Neuron (in vitro differentiated cells): ENCODE data around the gene LRRC71.

ENCODE experiments used
- H2AFZ ChIP-seq: one replicate; pipeline ENCODE4 v1.6.1; 2013; ENCODE audit warnings: low read depth, mild to moderate bottlenecking, inconsistent platforms, low read length, moderate library complexity
- H3K27me3 ChIP-seq: one replicate; pipeline ENCODE4 v1.6.1; 2013; ENCODE audit warnings: low read length; ENCODE audit not compliant: insufficient read depth
- H3K36me3 ChIP-seq: one replicate; pipeline ENCODE4 v1.6.1; 2013; ENCODE audit warnings: low read length; ENCODE audit not compliant: insufficient read depth
- H3K4me1 ChIP-seq: one replicate; pipeline ENCODE4 v1.6.1; 2013; ENCODE audit warnings: low read length; ENCODE audit not compliant: insufficient read depth
- H3K4me3 ChIP-seq: 2 replicates; pipeline ENCODE4 v1.5.1; 2013; ENCODE audit warnings: mild to moderate bottlenecking, low read length, moderate library complexity
- H3K9me3 ChIP-seq: one replicate; pipeline ENCODE4 v1.6.1; 2013; ENCODE audit warnings: low read length

The LRRC71 gene

DNA sequence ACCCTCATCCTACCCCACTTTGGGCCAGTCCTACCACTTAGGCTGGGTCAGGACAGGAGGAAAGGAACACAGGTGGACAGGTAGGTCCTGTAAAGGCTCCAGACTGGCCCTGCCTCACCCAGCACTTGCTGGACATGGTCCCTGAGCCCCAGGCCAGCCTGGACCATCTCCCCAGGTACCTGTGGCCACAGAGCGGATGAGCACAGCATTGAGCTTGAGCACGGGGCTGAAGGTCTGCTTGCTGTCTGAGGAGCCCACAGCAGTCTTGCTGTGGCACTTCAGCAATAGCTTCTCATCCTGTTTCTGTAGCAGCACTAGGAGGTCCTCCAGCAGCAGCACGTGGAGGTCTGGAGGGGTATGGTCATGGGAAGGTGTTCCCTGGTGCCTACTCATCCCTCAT lies 23.3 kb downstream of the LRRC71 start:
- Histone ChIP-seq H2AFZ (no peak overlapping the region), H3K27me3 (no peaks in the 10 kb centered on the region), H3K36me3 (peaks cover 95% of the 10 kb centered on the region), H3K4me3 (no peak overlapping the region), H3K9me3 (no peaks in the 10 kb centered on the region), H3K4me1 (no peaks in the 10 kb centered on the region)

DNA sequence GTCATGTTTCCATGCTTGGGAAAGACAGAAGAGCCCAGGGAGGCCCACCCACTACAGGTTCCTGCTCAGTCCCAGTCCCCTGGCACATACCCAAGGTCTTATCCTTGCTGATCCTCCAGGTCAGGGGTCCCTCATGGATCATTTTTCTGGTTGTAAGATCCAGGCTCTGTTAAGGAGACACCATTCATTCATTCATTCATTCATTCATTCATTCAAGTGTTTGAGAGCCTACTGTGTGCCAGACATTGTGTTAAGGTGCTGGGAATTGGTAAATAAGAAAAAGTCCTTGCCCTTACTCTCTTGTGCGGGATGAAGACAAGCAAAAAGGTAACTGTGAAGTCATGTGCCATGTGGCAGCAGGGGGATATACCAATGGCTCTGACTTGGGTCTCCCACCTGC lies 23.8 kb downstream of the LRRC71 start:
- Histone ChIP-seq H3K4me1 (no peaks in the 10 kb centered on the region), H3K36me3 (peaks cover 95% of the 10 kb centered on the region), H3K27me3 (no peaks in the 10 kb centered on the region), H2AFZ (no peak overlapping the region), H3K4me3 (no peak overlapping the region), H3K9me3 (no peaks in the 10 kb centered on the region)

DNA sequence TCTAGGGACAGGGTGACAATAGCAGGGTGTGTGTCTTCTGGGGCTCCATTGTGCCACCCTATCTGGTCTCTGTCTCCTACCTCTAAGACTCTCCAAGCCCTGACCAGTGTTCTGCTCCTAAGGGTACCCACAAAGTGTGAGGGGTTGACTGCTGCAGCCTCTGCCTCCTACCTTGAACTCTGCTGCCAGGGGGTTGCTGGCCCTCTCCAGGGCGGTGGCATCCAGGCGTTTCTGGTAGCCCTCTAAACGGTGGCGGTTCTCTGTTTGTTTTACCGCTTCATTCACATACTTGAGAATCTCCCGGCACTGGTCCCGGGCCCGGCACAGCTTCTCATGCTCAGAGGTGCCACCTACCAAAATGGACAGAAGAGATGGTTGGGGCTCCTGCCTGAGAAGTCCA lies 24.4 kb downstream of the LRRC71 start:
- peaks cover 95% of the 10 kb centered on the region for H3K36me3 ChIP-seq
- H3K9me3 ChIP-seq, result no peaks in the 10 kb centered on the region
- H3K4me1 ChIP-seq, result no peaks in the 10 kb centered on the region
- H2AFZ ChIP-seq, result no peak overlapping the region
- H3K4me3 ChIP-seq, result no peak overlapping the region
- no peaks in the 10 kb centered on the region for H3K27me3 ChIP-seq

DNA sequence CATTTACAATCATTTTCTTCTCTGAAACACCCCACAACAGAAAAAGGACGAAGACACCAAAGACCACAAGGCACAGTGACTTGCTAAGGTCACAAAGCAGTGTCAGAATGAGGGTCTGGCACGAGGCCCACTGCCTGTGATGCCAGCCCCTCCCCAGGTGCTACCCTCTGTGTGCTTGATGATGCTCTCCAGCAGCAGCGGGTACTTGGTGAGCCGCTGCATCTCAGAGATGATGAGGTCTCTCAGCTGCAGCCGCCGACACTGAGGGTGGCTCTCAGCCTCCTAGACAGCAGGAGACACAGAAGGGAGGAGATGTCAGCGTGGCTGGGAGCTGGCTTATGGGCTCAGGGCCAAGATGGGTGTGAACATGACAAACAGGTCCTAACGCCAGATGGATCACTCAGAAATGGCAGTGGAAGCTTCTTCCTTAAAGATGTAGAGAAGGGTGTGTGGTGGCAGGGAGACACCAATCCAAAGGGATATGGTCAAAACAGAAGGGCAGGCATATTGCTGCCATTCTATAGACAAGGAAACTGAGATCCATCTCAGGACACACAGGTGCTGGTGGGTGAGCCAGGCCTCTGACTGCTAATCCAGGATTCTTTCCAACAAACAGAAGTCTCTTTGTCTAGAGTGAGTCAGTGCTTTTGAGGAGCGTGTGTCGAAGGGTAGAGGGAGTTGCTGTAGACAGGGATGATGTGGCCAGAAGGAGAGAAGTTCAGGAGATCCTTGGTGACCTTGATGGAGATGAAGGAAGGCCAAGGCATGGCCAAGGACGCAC lies 25.6 kb downstream of the LRRC71 start:
- Histone ChIP-seq H3K27me3 (no peaks in the 10 kb centered on the region), H3K36me3 (peaks cover 95% of the 10 kb centered on the region), H3K4me1 (no peaks in the 10 kb centered on the region), H3K4me3 (no peak overlapping the region), H2AFZ (no peak overlapping the region), H3K9me3 (no peaks in the 10 kb centered on the region)

DNA sequence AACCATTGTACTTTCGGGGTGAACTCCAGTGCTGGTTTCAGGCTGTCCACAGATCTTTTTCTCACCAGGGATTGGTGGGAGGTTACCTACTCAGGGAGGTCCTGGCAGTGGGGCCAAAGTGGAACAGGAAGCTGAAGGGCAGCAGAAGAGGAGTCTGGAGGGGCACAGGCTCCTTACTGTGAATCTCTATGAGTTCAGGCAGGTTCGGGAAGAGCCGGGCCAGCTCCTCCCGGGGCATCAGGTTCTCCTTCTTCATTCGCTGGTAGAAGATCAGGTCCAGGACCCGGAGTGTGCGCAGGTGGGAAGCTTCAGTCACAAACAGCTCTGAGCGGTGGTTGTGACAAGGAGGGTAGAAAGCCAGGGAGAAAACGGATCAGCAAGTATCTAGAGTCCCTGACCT lies 26.7 kb downstream of the LRRC71 start:
- Histone ChIP-seq H2AFZ (no peak overlapping the region), H3K4me1 (no peaks in the 10 kb centered on the region), H3K27me3 (no peaks in the 10 kb centered on the region), H3K36me3 (peaks cover 93% of the 10 kb centered on the region), H3K9me3 (no peaks in the 10 kb centered on the region), H3K4me3 (no peak overlapping the region)

DNA sequence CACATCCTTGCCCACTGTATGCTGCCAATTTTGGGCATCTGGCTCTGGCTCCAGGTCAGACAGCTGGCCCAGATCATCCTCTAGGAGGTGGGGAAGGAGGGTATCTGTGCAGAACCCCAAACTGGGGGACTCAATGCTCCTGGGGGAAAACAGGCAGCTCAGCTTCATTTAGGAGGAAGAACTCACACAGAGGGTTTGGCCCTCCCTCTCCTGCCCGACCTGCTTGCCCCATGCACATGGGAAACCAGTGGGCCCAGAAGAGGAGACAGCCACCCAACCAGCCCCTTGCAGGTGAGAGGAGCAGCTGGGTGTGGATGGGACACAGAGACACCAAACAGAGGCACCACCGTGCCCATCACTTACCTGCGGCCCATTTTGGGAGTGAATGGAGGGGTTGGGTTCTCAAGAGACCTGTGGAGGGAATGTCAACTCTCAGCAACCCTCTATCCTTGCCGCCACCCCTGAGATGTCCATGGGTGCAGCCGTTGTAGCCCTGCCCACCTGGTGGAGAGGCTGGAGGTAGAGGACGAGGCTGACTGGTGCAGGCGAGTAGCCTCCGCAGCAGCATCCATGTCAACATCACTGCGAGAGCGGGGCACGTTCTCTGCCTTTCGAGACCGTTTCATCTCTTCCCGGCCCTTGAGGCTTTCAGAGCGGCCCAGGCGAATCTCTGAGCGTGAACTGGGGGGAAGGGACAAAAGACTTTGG lies 27.5 kb downstream of the LRRC71 start:
- no peak overlapping the region for H2AFZ ChIP-seq
- no peaks in the 10 kb centered on the region for H3K4me1 ChIP-seq
- no peaks in the 10 kb centered on the region for H3K9me3 ChIP-seq
- no peak overlapping the region for H3K4me3 ChIP-seq
- H3K27me3 ChIP-seq, result no peaks in the 10 kb centered on the region
- peaks cover 93% of the 10 kb centered on the region for H3K36me3 ChIP-seq

DNA sequence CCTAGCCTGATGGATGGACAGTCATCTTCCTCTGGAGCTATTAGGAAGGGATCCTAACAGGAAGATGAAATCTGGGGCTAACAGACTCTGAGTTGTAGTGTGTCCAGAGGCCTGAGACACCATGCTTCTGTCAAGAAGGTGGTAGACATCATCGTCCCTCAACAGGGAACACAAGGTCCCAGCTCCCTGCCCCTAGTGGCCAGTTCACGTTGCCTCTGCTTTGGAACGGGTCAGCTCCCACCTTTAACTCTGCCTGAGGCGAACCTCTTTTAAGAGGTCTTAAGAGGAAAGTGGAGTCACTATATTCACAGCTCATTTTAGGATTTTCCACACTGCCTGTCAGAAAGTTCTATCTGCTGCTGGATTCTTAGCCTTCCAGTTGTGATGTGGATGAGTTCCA lies 28.3 kb downstream of the LRRC71 start:
- no peaks in the 10 kb centered on the region for H3K9me3 ChIP-seq
- no peaks in the 10 kb centered on the region for H3K4me1 ChIP-seq
- H2AFZ ChIP-seq, result no peak overlapping the region
- H3K36me3 ChIP-seq, result peaks cover 93% of the 10 kb centered on the region
- no peak overlapping the region for H3K4me3 ChIP-seq
- no peaks in the 10 kb centered on the region for H3K27me3 ChIP-seq

DNA sequence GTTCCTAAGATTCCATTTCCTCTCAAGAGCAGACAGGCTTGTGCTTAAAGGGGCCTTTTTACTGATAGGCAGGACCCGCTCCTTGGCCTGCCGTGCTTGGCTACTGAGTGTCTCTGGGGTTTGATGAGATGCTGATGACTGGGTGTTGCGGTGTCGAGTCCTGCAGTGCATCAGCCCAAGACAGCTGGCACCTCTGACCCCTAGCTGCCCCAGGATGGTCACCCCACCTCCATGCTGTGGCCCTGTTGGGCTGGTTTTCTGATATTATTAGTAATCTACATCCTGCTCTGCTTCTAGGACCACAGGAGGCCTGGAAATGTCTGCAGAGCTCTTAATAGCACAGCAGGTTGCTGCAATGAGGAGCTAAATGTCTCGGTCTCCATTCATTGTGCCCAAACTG lies 28.7 kb downstream of the LRRC71 start:
- Histone ChIP-seq H3K9me3 (no peaks in the 10 kb centered on the region), H2AFZ (no peak overlapping the region), H3K4me3 (no peak overlapping the region), H3K4me1 (no peaks in the 10 kb centered on the region), H3K27me3 (no peaks in the 10 kb centered on the region), H3K36me3 (peaks cover 90% of the 10 kb centered on the region)

DNA sequence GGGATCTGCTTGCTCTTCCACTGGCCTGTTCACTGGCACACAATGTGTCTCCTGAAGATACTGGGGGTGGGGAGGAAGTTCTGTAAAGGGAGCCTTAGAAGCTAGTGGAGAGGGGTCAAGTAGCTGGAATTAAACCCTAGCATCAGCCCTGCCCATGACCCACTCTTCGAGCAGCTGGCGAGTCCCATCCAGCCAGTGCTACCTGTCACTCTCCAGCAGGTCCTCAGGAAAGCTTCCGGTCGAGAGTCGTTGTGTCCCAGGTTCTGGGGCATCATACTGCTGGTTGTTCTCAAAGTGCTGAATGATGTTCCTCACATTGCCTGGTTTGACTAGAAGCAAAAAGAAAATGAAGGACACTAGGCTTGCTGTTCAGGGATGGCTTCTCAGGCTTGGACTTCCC lies 30.9 kb downstream of the LRRC71 start:
- Histone ChIP-seq H3K36me3 (peaks cover 88% of the 10 kb centered on the region), H3K4me1 (no peaks in the 10 kb centered on the region), H2AFZ (no peak overlapping the region), H3K9me3 (no peaks in the 10 kb centered on the region), H3K27me3 (no peaks in the 10 kb centered on the region), H3K4me3 (no peak overlapping the region)

DNA sequence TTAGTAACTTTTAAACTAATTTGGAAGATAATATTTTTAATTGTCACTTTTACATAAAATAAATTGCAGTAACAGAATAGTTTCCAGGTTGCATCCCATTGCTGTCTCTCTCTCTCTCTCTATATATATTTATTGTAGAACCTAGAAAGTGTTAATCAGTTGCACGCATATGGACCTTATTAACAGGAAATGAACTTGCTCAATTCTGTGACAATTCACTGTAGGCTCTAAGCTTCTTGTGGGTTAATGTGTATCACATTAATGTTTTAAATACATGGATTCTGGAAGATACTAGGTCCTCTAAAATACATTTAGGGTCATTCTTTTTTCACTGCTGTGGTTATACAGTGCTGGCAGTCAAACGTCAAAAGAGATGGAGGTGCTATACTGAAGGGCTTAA lies 33.1 kb downstream of the LRRC71 start:
- no peak overlapping the region for H2AFZ ChIP-seq
- H3K4me3 ChIP-seq, result no peak overlapping the region
- H3K4me1 ChIP-seq, result no peaks in the 10 kb centered on the region
- no peaks in the 10 kb centered on the region for H3K27me3 ChIP-seq
- H3K9me3 ChIP-seq, result no peaks in the 10 kb centered on the region
- H3K36me3 ChIP-seq, result peaks cover 87% of the 10 kb centered on the region

DNA sequence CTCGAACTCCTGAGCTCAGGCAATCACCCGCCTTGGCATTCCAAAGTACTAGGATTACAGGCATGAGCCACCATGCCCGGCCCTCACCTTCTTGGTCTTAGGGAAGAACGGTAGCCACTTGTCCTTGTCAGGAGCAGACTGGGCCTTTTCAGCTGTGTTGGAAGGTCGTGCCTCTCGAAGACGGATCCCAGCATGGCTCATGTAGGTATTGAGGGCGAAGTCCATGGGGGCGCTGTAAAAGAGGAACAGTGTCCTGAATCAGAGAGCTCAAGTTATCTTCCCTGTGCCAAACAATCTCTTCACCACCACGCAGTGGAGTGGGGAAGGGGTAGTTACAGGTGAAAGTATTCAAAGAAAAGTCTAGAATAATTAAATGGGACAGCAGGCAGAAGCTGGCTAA lies 35.9 kb downstream of the LRRC71 start:
- Histone ChIP-seq H3K9me3 (no peaks in the 10 kb centered on the region), H3K36me3 (peaks cover 85% of the 10 kb centered on the region), H2AFZ (no peak overlapping the region), H3K27me3 (no peaks in the 10 kb centered on the region), H3K4me1 (no peaks in the 10 kb centered on the region), H3K4me3 (no peak overlapping the region)

DNA sequence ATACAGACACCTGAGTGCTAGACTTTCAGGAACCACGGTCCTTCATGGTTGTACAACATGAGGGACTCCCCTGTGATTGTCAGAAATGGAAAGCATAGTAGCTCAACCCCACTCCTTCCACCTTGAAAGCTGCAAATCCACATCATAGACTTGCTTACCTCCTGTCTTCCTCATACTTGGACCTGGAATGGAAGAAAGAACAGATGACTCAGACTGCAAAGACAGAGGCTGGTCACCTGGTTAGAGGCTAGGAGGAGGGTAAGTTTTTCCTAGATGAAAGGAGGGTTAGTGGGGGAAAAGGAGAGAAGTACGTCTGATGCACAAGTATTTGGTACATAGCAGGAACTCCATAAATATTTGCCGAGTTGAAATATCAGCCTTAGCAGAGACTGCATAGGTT lies 37.2 kb downstream of the LRRC71 start:
- no peak overlapping the region for H2AFZ ChIP-seq
- no peak overlapping the region for H3K4me3 ChIP-seq
- H3K36me3 ChIP-seq, result peaks cover 84% of the 10 kb centered on the region
- no peaks in the 10 kb centered on the region for H3K9me3 ChIP-seq
- H3K4me1 ChIP-seq, result no peaks in the 10 kb centered on the region
- no peaks in the 10 kb centered on the region for H3K27me3 ChIP-seq

DNA sequence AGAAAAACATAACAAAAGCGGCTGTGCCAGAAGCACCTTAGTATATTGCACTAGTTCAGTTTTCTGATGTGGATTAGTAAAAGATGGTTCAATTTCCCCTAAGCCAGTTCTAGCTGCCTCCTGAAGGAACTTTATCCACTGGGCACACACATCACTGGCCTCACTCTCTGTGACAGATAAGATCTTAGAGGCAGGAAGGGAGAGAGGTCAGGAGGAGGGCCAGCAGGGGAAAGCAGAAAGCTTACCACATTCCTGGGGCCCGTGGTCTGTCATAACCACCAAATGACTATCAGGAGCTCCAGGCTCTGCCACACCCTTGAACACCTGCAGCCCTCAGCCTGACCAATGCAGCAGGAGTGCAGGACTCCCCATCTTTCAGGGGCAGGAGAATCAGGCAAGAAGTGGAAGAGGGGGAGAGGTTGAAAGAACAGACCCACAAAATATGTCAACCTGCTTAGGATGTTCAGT lies 37.8 kb downstream of the LRRC71 start:
- Histone ChIP-seq H2AFZ (no peak overlapping the region), H3K27me3 (no peaks in the 10 kb centered on the region), H3K4me1 (no peaks in the 10 kb centered on the region), H3K9me3 (no peaks in the 10 kb centered on the region), H3K4me3 (no peak overlapping the region), H3K36me3 (peaks cover 85% of the 10 kb centered on the region)
